ENCODE results near the gene HMGN2. TPM values are rescaled to one million over a fixed set of nuclear protein-coding genes. Genes with fewer than 3 reads are reported as not detected.
A peak's percentile ranks its signal among the peaks of the same experiment; 100 is the strongest.

HMGN2 gene
- 100 to 1,000 TPM; 101 to 194 (median 146) TPM for total RNA-seq

GRCh38 chr1:26472320-26472900, at the start of gene HMGN2:
TSS of gene HMGN2 (plus strand) at chr1:26472440. CDS start at chr1:26472613, 173 bp downstream.
- WGBS = 0% methylated on average over 23 of the region's 69 CpGs
- Histone ChIP-seq H3K27ac (peak within 1 kb of the TSS; percentile 99), H3K9me3 (no peaks in the 10 kb centered on the region), H3K36me3 (peaks cover 32% of the 10 kb centered on the region), H3K4me1 (peaks cover 56% of the 10 kb centered on the region), H3K27me3 (no peaks in the 10 kb centered on the region), H3K4me3 (peak within 1 kb of the TSS; percentile 70)
- peak; percentile 94 to 96 for DNase-seq (ENCODE audit: low spot score in 2 of 2)
- TF ChIP-seq EP300 (IDR thresholded peaks at IDR 0.05) (no peak), CTCF (IDR thresholded peaks at IDR 0.05) (no peak), POLR2A (IDR thresholded peaks at IDR 0.05) (peak in 1 of 2 donors; percentile 54), POLR2AphosphoS5 (IDR thresholded peaks at IDR 0.05) (peak in 1 of 3 donors; percentile 54)

- H3K9me3 ChIP-seq = no peaks in the 10 kb centered on the region
- peaks cover 30% of the 10 kb centered on the region for H3K4me1 ChIP-seq
- H3K4me3 ChIP-seq = no peak overlapping the region
- no peaks in the 10 kb centered on the region for H3K36me3 ChIP-seq
- 84% methylated on average over 2 of the region's 2 CpGs for WGBS
- H3K27me3 ChIP-seq = peaks cover 4% of the 10 kb centered on the region
- H3K27ac ChIP-seq = no peak overlapping the region
- TF ChIP-seq EP300 (IDR thresholded peaks at IDR 0.05) (no peak), POLR2AphosphoS5 (IDR thresholded peaks at IDR 0.05) (no peak), CTCF (IDR thresholded peaks at IDR 0.05) (no peak), POLR2A (IDR thresholded peaks at IDR 0.05) (no peak)
- no peak for DNase-seq (ENCODE audit: low spot score in 2 of 2)
Measured at GRCh38 chr1:26429721-26430120, 42.5 kb upstream of the HMGN2 start.

- WGBS = 0% methylated on average over 26 of the region's 45 CpGs
Measured at GRCh38 chr1:26431979-26432695, 40.1 kb upstream of the HMGN2 start, which contains the start of gene DHDDS. TSS of gene DHDDS (plus strand) at chr1:26432321. CDS start at chr1:26432946, 625 bp downstream.

GRCh38 chr1:26432793-26433192, 39.4 kb upstream of the HMGN2 start:
- no peak for DNase-seq (ENCODE audit: low spot score in 2 of 2)
- Histone ChIP-seq H3K4me3 (peak overlapping the region; percentile 63), H3K9me3 (no peaks in the 10 kb centered on the region), H3K27ac (peak overlapping the region; percentile 78), H3K4me1 (peaks cover 30% of the 10 kb centered on the region), H3K27me3 (no peaks in the 10 kb centered on the region), H3K36me3 (peaks cover 23% of the 10 kb centered on the region)
- 51% methylated on average over 3 of the region's 3 CpGs for WGBS
- TF ChIP-seq CTCF (IDR thresholded peaks at IDR 0.05) (no peak), EP300 (IDR thresholded peaks at IDR 0.05) (no peak), POLR2A (IDR thresholded peaks at IDR 0.05) (no peak), POLR2AphosphoS5 (IDR thresholded peaks at IDR 0.05) (no peak)

More at GRCh38 chr1:26431979-26432695, 40.1 kb upstream of the HMGN2 start, which contains the start of gene DHDDS:
- H3K27ac ChIP-seq = peak within 1 kb of the TSS; percentile 78
- no peaks in the 10 kb centered on the region for H3K27me3 ChIP-seq
- peak within 1 kb of the TSS; percentile 63 for H3K4me3 ChIP-seq
- H3K4me1 ChIP-seq = peaks cover 30% of the 10 kb centered on the region
- DNase-seq (ENCODE audit: low spot score in 2 of 2) = peak; percentile 98 to 99
- H3K9me3 ChIP-seq = no peaks in the 10 kb centered on the region
- H3K36me3 ChIP-seq = peaks cover 17% of the 10 kb centered on the region
- peak in 1 of 2 donors; percentile 49 for TF ChIP-seq POLR2A (IDR thresholded peaks at IDR 0.05)
- TF ChIP-seq EP300 (IDR thresholded peaks at IDR 0.05) = no peak
- peak in 2 of 3 donors; percentile 79 to 93 for TF ChIP-seq POLR2AphosphoS5 (IDR thresholded peaks at IDR 0.05)

GRCh38 chr1:26434161-26434752, 38.0 kb upstream of the HMGN2 start:
- peaks cover 37% of the 10 kb centered on the region for H3K36me3 ChIP-seq
- H3K9me3 ChIP-seq = no peaks in the 10 kb centered on the region
- no peak for DNase-seq (ENCODE audit: low spot score in 2 of 2)
- peaks cover 30% of the 10 kb centered on the region for H3K4me1 ChIP-seq
- H3K4me3 ChIP-seq = no peak overlapping the region
- no peaks in the 10 kb centered on the region for H3K27me3 ChIP-seq
- TF ChIP-seq POLR2AphosphoS5 (IDR thresholded peaks at IDR 0.05) = no peak
- no peak for TF ChIP-seq CTCF (IDR thresholded peaks at IDR 0.05)
- TF ChIP-seq POLR2A (IDR thresholded peaks at IDR 0.05) = no peak
- no peak overlapping the region for H3K27ac ChIP-seq

All from suprapubic skin (tissue), 4 donors.